Right lobe of liver (tissue), 4 donors: ENCODE measurements around the gene TAF3.

ENCODE experiments used
- CTCF ChIP-seq, 4 donors: fragments of 200-600 bp in 3 of 4; fragments of 450-650 bp in 1 of 4; IDR thresholded peaks; one replicate each; pipeline versions ENCODE4 v1.5.1 to v1.8.0; 2016 to 2022; ENCODE audit warnings: antibody characterized with exemption in 4 of 4, mild to moderate bottlenecking in 2 of 4
- POLR2A ChIP-seq: fragments of 450-650 bp; IDR thresholded peaks from one replicate; pipeline ENCODE4 v1.6.1; 2017; ENCODE audit warnings: antibody characterized with exemption, mild to moderate bottlenecking
- donor health status: DM: no; HTN: no; CAD: no.
- donor health status: DM: no; HTN: no; CAD: no.
- donor health status: DM: no; HTN: yes; CAD: no.

- no peak for TF ChIP-seq CTCF (IDR thresholded peaks at IDR 0.05)
- TF ChIP-seq POLR2A, result no peak
These were observed 39.0 kb downstream of the TAF3 start for GRCh38 chr10:7857262-7857661.
